Measurements from ENCODE around the gene ARL13A.

DNA sequence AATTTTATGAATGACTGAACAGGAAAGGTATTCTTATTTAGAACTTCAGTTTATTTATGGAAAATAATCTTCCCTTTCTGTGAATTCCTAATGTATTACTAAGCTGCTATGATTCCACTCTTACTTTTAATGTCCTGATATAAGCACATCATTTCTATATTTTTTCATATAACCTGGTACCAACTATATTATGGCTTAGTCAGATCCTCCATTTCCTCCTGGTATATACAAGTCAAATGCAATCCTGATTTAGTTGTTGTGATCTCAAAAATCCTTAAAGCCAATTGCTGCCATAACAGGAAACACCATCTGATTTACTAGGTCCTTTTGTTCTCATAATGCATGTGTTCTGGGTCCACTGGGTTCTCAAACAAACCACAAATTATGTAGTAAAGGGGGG, 55.6 kb downstream of the ARL13A start:
- TF ChIP-seq CTCF (conservative IDR thresholded peaks at IDR 0.05) = no peak
- no peak for TF ChIP-seq ZFX (IDR thresholded peaks at IDR 0.05)
